LHCN-M2 (cell line): ENCODE results near the gene THBS4. TPM values are rescaled to one million over a fixed set of nuclear protein-coding genes. Genes with fewer than 3 reads are reported as not detected.

ENCODE experiments used
- DNase-seq: peaks from one replicate; pipeline ENCODE4 v3.0.0-alpha.2; 2012; ENCODE audit warnings: low read depth
- total RNA-seq: library from RNA; depleted of rRNA; stranded (reverse); fragments of >200 nt; gene quantifications from 2 replicates; pipeline ENCODE4 v1.2.3, GENCODE V29; 2014; rRNA removed

Gene THBS4
- total RNA-seq, 1 experiment from 2014 or later = 0.11 TPM

- DNase-seq = no peak
Measured at GRCh38 chr5:80116465-80116864, 81.3 kb downstream of the THBS4 start.

GRCh38 chr5:80117446-80117845 is 82.3 kb downstream of the THBS4 start:
- DNase-seq = peak; percentile 64

GRCh38 chr5:80119372-80119771 is 84.2 kb downstream of the THBS4 start:
- DNase-seq = no peak

- no peak for DNase-seq
Measured at GRCh38 chr5:80122579-80122978, 87.4 kb downstream of the THBS4 start.

- DNase-seq = no peak
Measured at GRCh38 chr5:80124121-80124918, 89.2 kb downstream of the THBS4 start.

GRCh38 chr5:80125022-80125961 is 90.1 kb downstream of the THBS4 start:
- DNase-seq = no peak

GRCh38 chr5:80125962-80126480 is 90.9 kb downstream of the THBS4 start:
- peak; percentile 96 for DNase-seq

GRCh38 chr5:80127116-80127552 is 92.0 kb downstream of the THBS4 start:
- DNase-seq = peak; percentile 71

GRCh38 chr5:80128141-80128540 is 93.0 kb downstream of the THBS4 start:
- DNase-seq = peak; percentile 88

GRCh38 chr5:80129146-80129545 is 94.0 kb downstream of the THBS4 start:
- no peak for DNase-seq

Other genes with a start within 250 kb of the THBS4 start
- 12.1 and 15.0 TPM in 2 replicates for gene MTX3, start 44.1 kb upstream of the THBS4 start, total RNA-seq
- gene SERINC5, start 220.7 kb downstream of the THBS4 start, total RNA-seq = 6.7 and 15.6 TPM in 2 replicates